ENCODE results near the gene SMAD3. TPM values are rescaled to one million over a fixed set of nuclear protein-coding genes. Genes with fewer than 3 reads are reported as not detected.
A peak's percentile ranks its signal among the peaks of the same experiment; 100 is the strongest.

Gene SMAD3
- total and polyA plus RNA-seq, 10 of the 15 experiments (the other 5 are each of a cell fraction or from before 2014, with no cell fraction given) = 5.6 to 43.2 (median 16.0) TPM

DNA sequence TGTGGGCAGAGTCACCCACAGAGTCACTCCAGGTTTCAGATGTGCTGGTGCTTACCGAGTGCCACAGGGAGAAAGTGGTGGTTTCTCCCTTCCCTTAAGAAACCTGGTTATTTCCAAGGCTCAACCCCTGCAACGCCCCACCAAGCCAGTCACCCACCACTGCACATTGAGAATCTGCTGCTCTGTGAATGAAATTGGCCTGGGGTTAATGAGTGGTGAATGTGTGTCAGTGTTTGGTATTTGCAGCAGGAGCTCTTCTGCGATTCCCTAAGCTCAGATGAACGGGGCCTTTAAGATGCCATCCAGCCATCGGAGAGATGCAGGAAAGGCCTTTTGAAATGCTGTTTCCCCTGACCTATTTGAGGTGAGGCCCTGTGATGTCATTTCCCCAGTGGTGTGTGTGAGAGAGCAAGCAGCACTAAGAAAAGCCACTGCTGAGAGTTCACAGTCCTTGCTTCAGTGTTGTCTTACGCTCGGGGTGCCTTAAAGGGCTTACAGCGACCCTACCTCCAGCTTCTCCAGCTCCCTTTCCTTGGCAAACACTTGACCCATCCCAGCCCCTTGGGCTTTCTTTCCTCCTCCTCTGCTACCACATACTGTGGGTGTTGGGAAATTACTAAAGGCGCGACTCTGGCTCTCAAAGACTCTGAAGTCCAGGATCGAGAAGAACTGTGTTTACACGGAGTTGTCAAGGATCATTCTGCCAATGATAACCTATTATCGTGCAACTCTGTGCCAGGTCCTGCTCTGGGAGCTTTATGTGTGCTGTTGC is 68.9 kb downstream of the SMAD3 start (continued):
- TF ChIP-seq RAD21 (IDR thresholded peaks at IDR 0.05; ENCODE audit: insufficient read depth, low read depth, low read length) (no peak), CBX3 (IDR thresholded peaks at IDR 0.05; ENCODE audit: borderline replicate concordance, low read depth) (no peak), NFIC (IDR thresholded peaks at IDR 0.05; ENCODE audit: low read depth, low read length) (peak; percentile 76), TARDBP (IDR thresholded peaks at IDR 0.05; ENCODE audit: borderline replicate concordance) (no peak), POLR2AphosphoS2 (IDR thresholded peaks at IDR 0.05; ENCODE audit: low read depth, low read length) (no peak), LARP7 (IDR thresholded peaks at IDR 0.05) (no peak), KAT2A (conservative IDR thresholded peaks at IDR 0.05; ENCODE audit: control insufficient read depth, low read depth, low read length) (no peak), BHLHE40 (IDR thresholded peaks at IDR 0.05; ENCODE audit: borderline replicate concordance in 1 of 2, low read depth in 2 of 2, low read length in 1 of 2) (peak in 1 of 2 experiments; percentile 62; a peak in 3 of 4 replicates), ZNF207 (IDR thresholded peaks at IDR 0.05; ENCODE audit: borderline replicate concordance) (no peak), MTA3 (IDR thresholded peaks at IDR 0.05; ENCODE audit: borderline replicate concordance, low read length) (no peak), IRF4 (IDR thresholded peaks at IDR 0.05; ENCODE audit: low read depth, low read length) (no peak), EP300 (IDR thresholded peaks at IDR 0.05; ENCODE audit: borderline replicate concordance in 1 of 2, control insufficient read depth in 1 of 2, low read depth in 2 of 2, low read length in 2 of 2) (no peak), NFXL1 (IDR thresholded peaks at IDR 0.05; ENCODE audit: borderline replicate concordance) (no peak), SREBF1 (IDR thresholded peaks at IDR 0.05; ENCODE audit: low read length) (no peak), ETV6 (conservative IDR thresholded peaks at IDR 0.05 in 1 of 2, IDR thresholded peaks at IDR 0.05 in 1 of 2; ENCODE audit: borderline replicate concordance in 1 of 2, low read depth in 1 of 2) (peak in 1 of 2 experiments; percentile 66; a peak in 1 of 4 replicates), ATF7 (IDR thresholded peaks at IDR 0.05; ENCODE audit: low read depth) (peak; percentile 94)
- TF ChIP-seq, protein P1, sequence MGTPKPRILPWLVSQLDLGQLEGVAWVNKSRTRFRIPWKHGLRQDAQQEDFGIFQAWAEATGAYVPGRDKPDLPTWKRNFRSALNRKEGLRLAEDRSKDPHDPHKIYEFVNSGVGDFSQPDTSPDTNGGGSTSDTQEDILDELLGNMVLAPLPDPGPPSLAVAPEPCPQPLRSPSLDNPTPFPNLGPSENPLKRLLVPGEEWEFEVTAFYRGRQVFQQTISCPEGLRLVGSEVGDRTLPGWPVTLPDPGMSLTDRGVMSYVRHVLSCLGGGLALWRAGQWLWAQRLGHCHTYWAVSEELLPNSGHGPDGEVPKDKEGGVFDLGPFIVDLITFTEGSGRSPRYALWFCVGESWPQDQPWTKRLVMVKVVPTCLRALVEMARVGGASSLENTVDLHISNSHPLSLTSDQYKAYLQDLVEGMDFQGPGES (IDR thresholded peaks at IDR 0.05) = no peak
- TF ChIP-seq, protein P2, sequence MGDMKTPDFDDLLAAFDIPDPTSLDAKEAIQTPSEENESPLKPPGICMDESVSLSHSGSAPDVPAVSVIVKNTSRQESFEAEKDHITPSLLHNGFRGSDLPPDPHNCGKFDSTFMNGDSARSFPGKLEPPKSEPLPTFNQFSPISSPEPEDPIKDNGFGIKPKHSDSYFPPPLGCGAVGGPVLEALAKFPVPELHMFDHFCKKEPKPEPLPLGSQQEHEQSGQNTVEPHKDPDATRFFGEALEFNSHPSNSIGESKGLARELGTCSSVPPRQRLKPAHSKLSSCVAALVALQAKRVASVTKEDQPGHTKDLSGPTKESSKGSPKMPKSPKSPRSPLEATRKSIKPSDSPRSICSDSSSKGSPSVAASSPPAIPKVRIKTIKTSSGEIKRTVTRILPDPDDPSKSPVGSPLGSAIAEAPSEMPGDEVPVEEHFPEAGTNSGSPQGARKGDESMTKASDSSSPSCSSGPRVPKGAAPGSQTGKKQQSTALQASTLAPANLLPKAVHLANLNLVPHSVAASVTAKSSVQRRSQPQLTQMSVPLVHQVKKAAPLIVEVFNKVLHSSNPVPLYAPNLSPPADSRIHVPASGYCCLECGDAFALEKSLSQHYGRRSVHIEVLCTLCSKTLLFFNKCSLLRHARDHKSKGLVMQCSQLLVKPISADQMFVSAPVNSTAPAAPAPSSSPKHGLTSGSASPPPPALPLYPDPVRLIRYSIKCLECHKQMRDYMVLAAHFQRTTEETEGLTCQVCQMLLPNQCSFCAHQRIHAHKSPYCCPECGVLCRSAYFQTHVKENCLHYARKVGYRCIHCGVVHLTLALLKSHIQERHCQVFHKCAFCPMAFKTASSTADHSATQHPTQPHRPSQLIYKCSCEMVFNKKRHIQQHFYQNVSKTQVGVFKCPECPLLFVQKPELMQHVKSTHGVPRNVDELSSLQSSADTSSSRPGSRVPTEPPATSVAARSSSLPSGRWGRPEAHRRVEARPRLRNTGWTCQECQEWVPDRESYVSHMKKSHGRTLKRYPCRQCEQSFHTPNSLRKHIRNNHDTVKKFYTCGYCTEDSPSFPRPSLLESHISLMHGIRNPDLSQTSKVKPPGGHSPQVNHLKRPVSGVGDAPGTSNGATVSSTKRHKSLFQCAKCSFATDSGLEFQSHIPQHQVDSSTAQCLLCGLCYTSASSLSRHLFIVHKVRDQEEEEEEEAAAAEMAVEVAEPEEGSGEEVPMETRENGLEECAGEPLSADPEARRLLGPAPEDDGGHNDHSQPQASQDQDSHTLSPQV (IDR thresholded peaks at IDR 0.05) = no peak
- TF ChIP-seq, protein P3, sequence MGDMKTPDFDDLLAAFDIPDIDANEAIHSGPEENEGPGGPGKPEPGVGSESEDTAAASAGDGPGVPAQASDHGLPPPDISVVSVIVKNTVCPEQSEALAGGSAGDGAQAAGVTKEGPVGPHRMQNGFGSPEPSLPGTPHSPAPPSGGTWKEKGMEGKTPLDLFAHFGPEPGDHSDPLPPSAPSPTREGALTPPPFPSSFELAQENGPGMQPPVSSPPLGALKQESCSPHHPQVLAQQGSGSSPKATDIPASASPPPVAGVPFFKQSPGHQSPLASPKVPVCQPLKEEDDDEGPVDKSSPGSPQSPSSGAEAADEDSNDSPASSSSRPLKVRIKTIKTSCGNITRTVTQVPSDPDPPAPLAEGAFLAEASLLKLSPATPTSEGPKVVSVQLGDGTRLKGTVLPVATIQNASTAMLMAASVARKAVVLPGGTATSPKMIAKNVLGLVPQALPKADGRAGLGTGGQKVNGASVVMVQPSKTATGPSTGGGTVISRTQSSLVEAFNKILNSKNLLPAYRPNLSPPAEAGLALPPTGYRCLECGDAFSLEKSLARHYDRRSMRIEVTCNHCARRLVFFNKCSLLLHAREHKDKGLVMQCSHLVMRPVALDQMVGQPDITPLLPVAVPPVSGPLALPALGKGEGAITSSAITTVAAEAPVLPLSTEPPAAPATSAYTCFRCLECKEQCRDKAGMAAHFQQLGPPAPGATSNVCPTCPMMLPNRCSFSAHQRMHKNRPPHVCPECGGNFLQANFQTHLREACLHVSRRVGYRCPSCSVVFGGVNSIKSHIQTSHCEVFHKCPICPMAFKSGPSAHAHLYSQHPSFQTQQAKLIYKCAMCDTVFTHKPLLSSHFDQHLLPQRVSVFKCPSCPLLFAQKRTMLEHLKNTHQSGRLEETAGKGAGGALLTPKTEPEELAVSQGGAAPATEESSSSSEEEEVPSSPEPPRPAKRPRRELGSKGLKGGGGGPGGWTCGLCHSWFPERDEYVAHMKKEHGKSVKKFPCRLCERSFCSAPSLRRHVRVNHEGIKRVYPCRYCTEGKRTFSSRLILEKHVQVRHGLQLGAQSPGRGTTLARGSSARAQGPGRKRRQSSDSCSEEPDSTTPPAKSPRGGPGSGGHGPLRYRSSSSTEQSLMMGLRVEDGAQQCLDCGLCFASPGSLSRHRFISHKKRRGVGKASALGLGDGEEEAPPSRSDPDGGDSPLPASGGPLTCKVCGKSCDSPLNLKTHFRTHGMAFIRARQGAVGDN (IDR thresholded peaks at IDR 0.05) = peak; percentile 92
